BLaER1 (cell line): ENCODE measurements around the gene PLTP.

Experiments
- H3K27ac ChIP-seq: shearing (Covaris generic); formaldehyde crosslinking; 2 replicates; pipeline ENCODE4 v1.8.1; 2022
- H3K27me3 ChIP-seq: shearing (Covaris generic); formaldehyde crosslinking; 2 replicates; pipeline ENCODE4 v1.8.1; 2022
- H3K36me3 ChIP-seq: shearing (Covaris generic); formaldehyde crosslinking; 2 replicates; pipeline ENCODE4 v1.8.1; 2022
- H3K4me1 ChIP-seq: shearing (Covaris generic); formaldehyde crosslinking; 2 replicates; pipeline ENCODE4 v1.8.1; 2022
- H3K4me2 ChIP-seq: shearing (Covaris generic); formaldehyde crosslinking; 2 replicates; pipeline ENCODE4 v1.8.1; 2022
- H3K4me3 ChIP-seq: shearing (Covaris generic); formaldehyde crosslinking; 2 replicates; pipeline ENCODE4 v1.8.1; 2022
- H3K9ac ChIP-seq: shearing (Covaris generic); formaldehyde crosslinking; 2 replicates; pipeline ENCODE4 v1.8.1; 2022
- H3K9me3 ChIP-seq: shearing (Covaris generic); formaldehyde crosslinking; 2 replicates; pipeline ENCODE4 v1.8.1; 2022
- H4K20me1 ChIP-seq: shearing (Covaris generic); formaldehyde crosslinking; 2 replicates; pipeline ENCODE4 v1.8.1; 2022
- Cebpa-rat ChIP-seq: shearing (Covaris generic); IDR thresholded peaks from 2 replicates; pipeline ENCODE4 v1.8.1; 2022

PLTP gene

GRCh38 chr20:45951925-45952834 lies 40.2 kb upstream of the PLTP start:
- H3K9me3 ChIP-seq: no peaks in the 10 kb centered on the region
- H3K9ac ChIP-seq: 0 out of 2 replicates have a peak overlapping the region, but pooled peaks have one; percentile 17
- H3K4me2 ChIP-seq: no peak overlapping the region
- H4K20me1 ChIP-seq: peaks cover 32% of the 10 kb centered on the region
- H3K27ac ChIP-seq: no peak overlapping the region
- no peak for TF ChIP-seq Cebpa-rat
- peaks cover 95% of the 10 kb centered on the region for H3K36me3 ChIP-seq
- no peaks in the 10 kb centered on the region for H3K27me3 ChIP-seq
- no peak overlapping the region for H3K4me3 ChIP-seq
- peaks cover 17% of the 10 kb centered on the region for H3K4me1 ChIP-seq

GRCh38 chr20:45950330-45950646 lies 38.3 kb upstream of the PLTP start:
- Histone ChIP-seq H3K9ac (no peak overlapping the region), H3K36me3 (peaks cover 98% of the 10 kb centered on the region), H3K9me3 (no peaks in the 10 kb centered on the region), H4K20me1 (peaks cover 51% of the 10 kb centered on the region), H3K27ac (no peak overlapping the region), H3K4me3 (no peak overlapping the region), H3K4me1 (peaks cover 17% of the 10 kb centered on the region), H3K4me2 (no peak overlapping the region), H3K27me3 (no peaks in the 10 kb centered on the region)
- no peak for TF ChIP-seq Cebpa-rat

- Histone ChIP-seq H4K20me1 (peaks cover 51% of the 10 kb centered on the region), H3K4me1 (peaks cover 17% of the 10 kb centered on the region), H3K9me3 (no peaks in the 10 kb centered on the region), H3K27ac (no peak overlapping the region), H3K27me3 (no peaks in the 10 kb centered on the region), H3K36me3 (peaks cover 100% of the 10 kb centered on the region), H3K4me2 (no peak overlapping the region), H3K9ac (no peak overlapping the region), H3K4me3 (no peak overlapping the region)
- TF ChIP-seq Cebpa-rat: no peak
Measured at GRCh38 chr20:45949542-45950329, 37.8 kb upstream of the PLTP start.

DNA sequence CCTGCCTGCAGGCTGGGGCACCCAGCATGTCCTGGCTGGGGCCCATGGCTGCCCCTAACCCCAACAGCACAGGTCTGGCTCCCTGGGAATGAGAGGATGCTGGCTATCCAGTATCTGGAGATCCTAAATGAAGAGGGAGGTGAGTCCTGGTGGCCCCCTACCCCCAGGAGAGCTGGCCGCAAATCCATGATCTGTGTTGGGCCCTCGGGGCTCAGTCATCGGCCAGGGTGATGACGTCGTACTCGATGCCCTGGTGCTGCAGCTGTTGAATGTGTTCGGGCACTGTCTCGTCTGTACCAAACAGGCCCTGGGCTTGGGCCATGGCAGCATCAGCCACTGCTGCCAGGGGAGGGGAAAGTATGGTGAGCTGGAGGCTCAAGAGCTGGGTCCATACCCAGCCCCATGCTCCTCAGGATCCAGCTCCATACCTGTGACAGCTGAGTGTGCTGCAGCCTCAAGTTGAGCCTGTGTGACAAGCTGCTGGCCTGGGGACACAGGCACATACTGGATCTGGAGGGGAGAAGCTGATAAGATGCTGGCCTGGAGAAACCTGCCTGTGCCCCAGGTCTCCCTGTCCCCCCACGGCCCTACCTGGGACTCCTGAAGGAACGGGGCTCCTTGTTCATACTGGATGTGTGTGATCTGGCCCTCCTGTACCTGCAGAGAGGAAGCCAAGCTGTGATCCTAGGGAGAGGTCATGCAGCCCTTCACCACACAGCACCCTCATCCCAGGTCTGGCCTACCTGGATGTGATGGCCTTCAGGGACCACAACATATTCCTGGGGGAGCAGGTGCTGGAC lies 37.0 kb upstream of the PLTP start:
- peaks cover 100% of the 10 kb centered on the region for H3K36me3 ChIP-seq
- H4K20me1 ChIP-seq: peaks cover 51% of the 10 kb centered on the region
- 0 out of 2 replicates have a peak overlapping the region, but pooled peaks have one; percentile 49 for H3K27ac ChIP-seq

GRCh38 chr20:45948261-45948733 lies 36.3 kb upstream of the PLTP start:
- Histone ChIP-seq H3K36me3 (peaks cover 100% of the 10 kb centered on the region), H3K27me3 (no peaks in the 10 kb centered on the region), H4K20me1 (peaks cover 58% of the 10 kb centered on the region), H3K9ac (peak overlapping the region; percentile 40; the same call in 1 of the 2 replicates), H3K9me3 (no peaks in the 10 kb centered on the region), H3K4me3 (no peak overlapping the region), H3K4me2 (peak overlapping the region; percentile 18), H3K4me1 (peaks cover 17% of the 10 kb centered on the region), H3K27ac (peak overlapping the region; percentile 49; the same call in 1 of the 2 replicates)
- no peak for TF ChIP-seq Cebpa-rat

More for the DNA sequence above, 37.0 kb upstream of the PLTP start:
- H3K4me3 ChIP-seq: no peak overlapping the region
- TF ChIP-seq Cebpa-rat: no peak
- no peaks in the 10 kb centered on the region for H3K27me3 ChIP-seq
- no peaks in the 10 kb centered on the region for H3K9me3 ChIP-seq
- 0 out of 2 replicates have a peak overlapping the region, but pooled peaks have one; percentile 40 for H3K9ac ChIP-seq
- peak overlapping the region; percentile 18; the same call in 1 of the 2 replicates for H3K4me2 ChIP-seq
- peaks cover 17% of the 10 kb centered on the region for H3K4me1 ChIP-seq

DNA sequence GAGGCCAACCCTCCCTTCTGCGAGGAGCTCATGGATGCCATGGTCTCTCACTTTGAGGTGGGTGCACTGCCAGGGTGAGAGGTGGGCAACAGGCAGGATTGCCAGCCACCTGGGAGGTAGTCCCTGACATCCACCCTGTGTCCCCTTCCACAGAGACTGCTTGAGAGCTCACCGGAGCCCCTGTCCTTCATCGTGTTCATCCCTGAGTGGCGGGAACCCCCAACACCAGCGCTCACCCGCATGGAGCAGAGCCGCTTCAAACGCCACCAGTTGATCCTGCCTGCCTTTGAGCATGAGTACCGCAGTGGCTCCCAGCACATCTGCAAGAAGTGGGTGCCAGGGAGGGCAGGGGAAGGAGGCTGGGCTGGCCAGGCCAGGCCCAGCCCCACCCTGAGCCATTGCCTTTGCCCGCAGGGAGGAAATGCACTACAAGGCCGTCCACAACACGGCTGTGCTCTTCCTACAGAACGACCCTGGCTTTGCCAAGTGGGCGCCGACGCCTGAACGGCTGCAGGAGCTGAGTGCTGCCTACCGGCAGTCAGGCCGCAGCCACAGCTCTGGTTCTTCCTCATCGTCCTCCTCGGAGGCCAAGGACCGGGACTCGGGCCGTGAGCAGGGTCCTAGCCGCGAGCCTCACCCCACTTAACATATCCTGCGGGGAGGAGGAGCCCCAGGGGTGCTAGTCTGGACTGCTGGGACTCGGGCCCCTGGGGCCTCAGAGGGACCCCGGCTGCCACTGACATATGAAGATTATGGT lies 35.3 kb upstream of the PLTP start:
- Histone ChIP-seq H3K9ac (peak overlapping the region; percentile 40; the same call in 1 of the 2 replicates), H3K4me2 (no peak overlapping the region), H4K20me1 (peaks cover 63% of the 10 kb centered on the region), H3K27ac (no peak overlapping the region), H3K4me3 (no peak overlapping the region), H3K27me3 (no peaks in the 10 kb centered on the region), H3K9me3 (no peaks in the 10 kb centered on the region), H3K4me1 (peaks cover 17% of the 10 kb centered on the region), H3K36me3 (peaks cover 100% of the 10 kb centered on the region)
- no peak for TF ChIP-seq Cebpa-rat

- H4K20me1 ChIP-seq: peaks cover 63% of the 10 kb centered on the region
- H3K4me1 ChIP-seq: peaks cover 17% of the 10 kb centered on the region
- no peak overlapping the region for H3K27ac ChIP-seq
- no peak for TF ChIP-seq Cebpa-rat
- peaks cover 98% of the 10 kb centered on the region for H3K36me3 ChIP-seq
- no peaks in the 10 kb centered on the region for H3K9me3 ChIP-seq
- no peak overlapping the region for H3K9ac ChIP-seq
- no peak overlapping the region for H3K4me3 ChIP-seq
- no peak overlapping the region for H3K4me2 ChIP-seq
- no peaks in the 10 kb centered on the region for H3K27me3 ChIP-seq
Measured at GRCh38 chr20:45946149-45946970, 34.4 kb upstream of the PLTP start.

DNA sequence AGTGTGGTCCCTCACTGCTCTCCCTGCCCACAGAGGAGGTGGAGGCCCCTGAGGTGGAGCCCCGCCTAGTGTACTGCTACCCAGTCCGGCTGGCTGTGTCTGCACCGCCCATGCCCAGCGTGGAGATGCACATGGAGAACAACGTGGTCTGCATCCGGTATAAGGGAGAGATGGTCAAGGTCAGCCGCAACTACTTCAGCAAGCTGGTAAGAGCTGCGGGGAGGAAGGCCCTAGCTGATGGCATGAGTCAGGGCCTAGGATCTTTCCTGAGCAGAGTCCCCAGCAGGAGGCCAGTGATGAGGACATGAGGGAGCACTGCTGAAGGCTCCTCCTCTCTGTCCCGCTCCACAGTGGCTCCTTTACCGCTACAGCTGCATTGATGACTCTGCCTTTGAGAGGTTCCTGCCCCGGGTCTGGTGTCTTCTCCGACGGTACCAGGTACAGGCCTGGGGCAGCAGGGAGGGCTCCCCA lies 33.8 kb upstream of the PLTP start:
- H3K27me3 ChIP-seq: no peaks in the 10 kb centered on the region
- H3K4me1 ChIP-seq: peaks cover 17% of the 10 kb centered on the region
- no peak overlapping the region for H3K4me2 ChIP-seq
- no peaks in the 10 kb centered on the region for H3K9me3 ChIP-seq
- H3K36me3 ChIP-seq: peaks cover 98% of the 10 kb centered on the region
- H4K20me1 ChIP-seq: peaks cover 66% of the 10 kb centered on the region
- no peak overlapping the region for H3K9ac ChIP-seq
- TF ChIP-seq Cebpa-rat: no peak
- no peak overlapping the region for H3K4me3 ChIP-seq
- no peak overlapping the region for H3K27ac ChIP-seq
